HCT116 (cell line): ENCODE measurements around the gene CHRNA9. TPM values are rescaled to one million over a fixed set of nuclear protein-coding genes. Genes with fewer than 3 reads are reported as not detected.
A peak's percentile ranks its signal among the peaks of the same experiment; 100 is the strongest.

Source experiments
- ATAC-seq: fragments of 200-7000 bp; cut with Tn5 transposase; 2 replicates; pipeline ENCODE4 v1.9.1; 2020; ENCODE audit warnings: mild to moderate bottlenecking, moderate library complexity
- BruUV-seq: library from RNA; stranded (reverse); fragments of 400-500 nt; replicated peaks from 2 replicates; lab custom pipeline; 2021; lab: Mats Ljungman, UMichigan
- CTCF ChIA-PET: fragments of 300-600 bp; sonication (Branson Sonifier 250); formaldehyde crosslinking; loops from one replicate; lab custom pipeline; 2021; ENCODE audit warnings: antibody characterized with exemption; lab: Charles Lee
- POLR2A ChIA-PET: fragments of 300-600, 350-600 bp; sonication (Branson Sonifier 250); formaldehyde crosslinking; loops from one replicate; lab custom pipeline; 2021; ENCODE audit warnings: antibody characterized with exemption; lab: Charles Lee
- RAD21 ChIA-PET, 2 experiments: fragments of 300-600 bp; sonication (Branson Sonifier 250); formaldehyde crosslinking; loops; one replicate each; lab custom pipeline; 2023; ENCODE audit warnings: low total read pairs in 2 of 2; ENCODE audit not compliant: uncharacterized antibody in 2 of 2, unreplicated experiment in 2 of 2, low non-redundant PET in 1 of 2; lab: Charles Lee
- DNase-seq: peaks from one replicate; pipeline ENCODE4 v3.0.0-alpha.2; 2010; ENCODE audit warnings: low read depth, low spot score
- H2AFZ ChIP-seq: fragments of 200-600 bp; shearing (Covaris generic), sonication (generic); 2 replicates; pipeline ENCODE4 v1.6.1; 2017; ENCODE audit warnings: low read depth, mixed run types, mixed read lengths, antibody characterized with exemption, low read length; ENCODE audit not compliant: poor library complexity, severe bottlenecking
- H3K27ac ChIP-seq: 2 replicates; pipeline ENCODE4 v1.5.1; 2012; ENCODE audit warnings: low read depth, low read length
- H3K27me3 ChIP-seq: fragments of 200-600 bp; sonication (generic); 2 replicates; pipeline ENCODE4 v1.6.1; 2016; ENCODE audit warnings: mixed run types, low read length, mixed read lengths; ENCODE audit not compliant: insufficient read depth
- H3K36me3 ChIP-seq, 2 experiments: fragments of 200-500 bp in 1 of 2; fragments of 200-600 bp in 1 of 2; sonication (Bioruptor generic) in 1 of 2; sonication (generic) in 1 of 2; 2 replicates each; pipeline versions ENCODE4 v1.5.1 to v1.6.1; 2014 to 2016; ENCODE audit warnings: low read length in 2 of 2, inconsistent platforms in 1 of 2, mixed read lengths in 1 of 2, mixed run types in 1 of 2; ENCODE audit not compliant: insufficient read depth in 2 of 2, control insufficient read depth in 1 of 2
- H3K4me1 ChIP-seq, 2 experiments: fragments of 200-600 bp in 1 of 2; sonication (generic) in 1 of 2; 2 replicates each; pipeline versions ENCODE4 v1.5.1 to v1.6.1; 2012 to 2017; ENCODE audit warnings: low read length in 2 of 2, inconsistent platforms in 1 of 2, mild to moderate bottlenecking in 1 of 2, mixed read lengths in 1 of 2, mixed run types in 1 of 2, moderate library complexity in 1 of 2; ENCODE audit not compliant: insufficient read depth in 2 of 2, control insufficient read depth in 1 of 2
- H3K4me2 ChIP-seq: fragments of 200-600 bp; sonication (generic); 2 replicates; pipeline ENCODE4 v1.6.1; 2017; ENCODE audit warnings: mixed run types, low read length, mixed read lengths
- H3K4me3 ChIP-seq, 2 experiments: fragments of 200-600 bp in 1 of 2; sonication (generic) in 1 of 2; replicated peaks in 1 of 2; 2 replicates each; pipeline ENCODE4 v1.5.1; 2011 to 2016; ENCODE audit warnings: low read length in 2 of 2, control low read depth in 1 of 2, low read depth in 1 of 2, mild to moderate bottlenecking in 1 of 2, mixed read lengths in 1 of 2, mixed run types in 1 of 2
- H3K79me2 ChIP-seq: fragments of 200-600 bp; sonication (generic); 2 replicates; pipeline ENCODE4 v1.6.1; 2017; ENCODE audit warnings: mild to moderate bottlenecking, mixed run types, low read length, moderate library complexity, mixed read lengths; ENCODE audit not compliant: insufficient read depth
- H3K9ac ChIP-seq: fragments of 200-600 bp; sonication (generic); 2 replicates; pipeline ENCODE4 v1.6.1; 2016; ENCODE audit warnings: low read length, mixed read lengths
- H3K9me2 ChIP-seq: fragments of 200-600 bp; sonication (generic), shearing (Covaris generic); 2 replicates; pipeline ENCODE4 v1.6.1; 2017; ENCODE audit warnings: mixed run types, mild to moderate bottlenecking, moderate library complexity; ENCODE audit not compliant: insufficient read depth
- H3K9me3 ChIP-seq, 2 experiments: fragments of 200-500 bp in 1 of 2; fragments of 200-600 bp in 1 of 2; sonication (Bioruptor generic) in 1 of 2; sonication (generic) in 1 of 2; 2 replicates each; pipeline ENCODE4 v1.6.1; 2014 to 2017; ENCODE audit warnings: low read length in 2 of 2, mixed read lengths in 2 of 2, inconsistent platforms in 1 of 2, low read depth in 1 of 2, mild to moderate bottlenecking in 1 of 2, mixed run types in 1 of 2, moderate library complexity in 1 of 2; ENCODE audit not compliant: control insufficient read depth in 1 of 2, insufficient read depth in 1 of 2
- H4K20me1 ChIP-seq: fragments of 200-600 bp; sonication (generic), shearing (Covaris generic); 2 replicates; pipeline ENCODE4 v1.6.1; 2017; ENCODE audit warnings: mixed run types, mild to moderate bottlenecking, moderate library complexity; ENCODE audit not compliant: insufficient read depth
- ATF3 ChIP-seq: IDR thresholded peaks from 2 replicates; pipeline ENCODE4 v1.6.1; 2012
- CBX3 ChIP-seq: IDR thresholded peaks from 2 replicates; pipeline ENCODE4 v1.6.1; 2012; ENCODE audit warnings: low read depth
- CEBPB ChIP-seq: IDR thresholded peaks from 2 replicates; pipeline ENCODE4 v1.6.1; 2012; ENCODE audit warnings: low read depth
- EGR1 ChIP-seq: IDR thresholded peaks from 2 replicates; pipeline ENCODE4 v1.6.1; 2012; ENCODE audit warnings: low read depth
- ELF1 ChIP-seq: IDR thresholded peaks from 2 replicates; pipeline ENCODE4 v1.6.1; 2012; ENCODE audit warnings: low read depth, borderline replicate concordance
- EZH2phosphoT487 ChIP-seq: fragments of 200-600 bp; IDR thresholded peaks from 2 replicates; pipeline ENCODE4 v1.6.1; 2018; ENCODE audit warnings: antibody characterized with exemption, borderline replicate concordance
- JUND ChIP-seq: IDR thresholded peaks from 2 replicates; pipeline ENCODE4 v1.6.1; 2012
- POLR2A ChIP-seq: IDR thresholded peaks from 2 replicates; pipeline ENCODE4 v1.7.0; 2011; ENCODE audit warnings: borderline replicate concordance; ENCODE audit not compliant: insufficient read depth, insufficient read length; ENCODE audit errors: extremely low read depth
- POLR2AphosphoS5 ChIP-seq: IDR thresholded peaks from 2 replicates; pipeline ENCODE4 v1.6.1; 2011; ENCODE audit warnings: mild to moderate bottlenecking, low read depth, low read length, moderate library complexity
- RAD21 ChIP-seq: IDR thresholded peaks from 2 replicates; pipeline ENCODE4 v1.6.1; 2012; ENCODE audit warnings: low read depth, mild to moderate bottlenecking
- SP1 ChIP-seq: IDR thresholded peaks from 2 replicates; pipeline ENCODE4 v1.6.1; 2012; ENCODE audit warnings: low read depth
- SRF ChIP-seq: IDR thresholded peaks from 2 replicates; pipeline ENCODE4 v1.6.1; 2012; ENCODE audit warnings: low read depth
- TCF7L2 ChIP-seq: IDR thresholded peaks from 2 replicates; pipeline ENCODE4 v1.7.0; 2011; ENCODE audit warnings: borderline replicate concordance, inconsistent platforms; ENCODE audit not compliant: insufficient read depth, insufficient read length; ENCODE audit errors: extremely low read depth
- YY1 ChIP-seq: IDR thresholded peaks from 2 replicates; pipeline ENCODE4 v1.6.1; 2011; ENCODE audit warnings: low read length, low read depth, moderate library complexity, mild to moderate bottlenecking; ENCODE audit not compliant: insufficient replicate concordance; ENCODE audit errors: extremely low read depth
- ZBTB33 ChIP-seq: IDR thresholded peaks from 2 replicates; pipeline ENCODE4 v1.6.1; 2011; ENCODE audit warnings: mild to moderate bottlenecking, low read length, moderate library complexity; ENCODE audit not compliant: insufficient replicate concordance; ENCODE audit errors: extremely low read depth
- ZNF274 ChIP-seq: fragments of 200-500 bp; sonication (Bioruptor generic); IDR thresholded peaks from 2 replicates; pipeline ENCODE4 v1.6.1; 2014; ENCODE audit warnings: mild to moderate bottlenecking, low read depth, low read length, inconsistent platforms
- intact Hi-C: fragments of 100-400 bp; cut with micrococcal nuclease; formaldehyde crosslinking; loops from 2 replicates; pipeline ENCODE4 v1.10.0; 2022
- total RNA-seq: library from RNA; stranded (reverse); gene quantifications from one replicate; pipeline ENCODE4 v1.2.1, GENCODE V29; 2021; ENCODE audit not compliant: unreplicated experiment
- TF ChIP-seq, protein P1 (sequence below), 3 experiments: fragments of 200-600 bp in 1 of 3; sonication (generic) in 1 of 3; IDR thresholded peaks in 2 of 3; conservative IDR thresholded peaks in 1 of 3; 2 replicates each; pipeline ENCODE4 v1.5.1; 2012 to 2017; ENCODE audit warnings: low read depth in 2 of 3, low read length in 2 of 3, antibody characterized with exemption in 1 of 3, borderline replicate concordance in 1 of 3, control low read depth in 1 of 3, mild to moderate bottlenecking in 1 of 3, mixed read lengths in 1 of 3, mixed run types in 1 of 3, moderate library complexity in 1 of 3; ENCODE audit not compliant: insufficient read depth in 1 of 3

CHRNA9 gene
- total RNA-seq, 1 experiment from 2014 or later, result not detected

DNA sequence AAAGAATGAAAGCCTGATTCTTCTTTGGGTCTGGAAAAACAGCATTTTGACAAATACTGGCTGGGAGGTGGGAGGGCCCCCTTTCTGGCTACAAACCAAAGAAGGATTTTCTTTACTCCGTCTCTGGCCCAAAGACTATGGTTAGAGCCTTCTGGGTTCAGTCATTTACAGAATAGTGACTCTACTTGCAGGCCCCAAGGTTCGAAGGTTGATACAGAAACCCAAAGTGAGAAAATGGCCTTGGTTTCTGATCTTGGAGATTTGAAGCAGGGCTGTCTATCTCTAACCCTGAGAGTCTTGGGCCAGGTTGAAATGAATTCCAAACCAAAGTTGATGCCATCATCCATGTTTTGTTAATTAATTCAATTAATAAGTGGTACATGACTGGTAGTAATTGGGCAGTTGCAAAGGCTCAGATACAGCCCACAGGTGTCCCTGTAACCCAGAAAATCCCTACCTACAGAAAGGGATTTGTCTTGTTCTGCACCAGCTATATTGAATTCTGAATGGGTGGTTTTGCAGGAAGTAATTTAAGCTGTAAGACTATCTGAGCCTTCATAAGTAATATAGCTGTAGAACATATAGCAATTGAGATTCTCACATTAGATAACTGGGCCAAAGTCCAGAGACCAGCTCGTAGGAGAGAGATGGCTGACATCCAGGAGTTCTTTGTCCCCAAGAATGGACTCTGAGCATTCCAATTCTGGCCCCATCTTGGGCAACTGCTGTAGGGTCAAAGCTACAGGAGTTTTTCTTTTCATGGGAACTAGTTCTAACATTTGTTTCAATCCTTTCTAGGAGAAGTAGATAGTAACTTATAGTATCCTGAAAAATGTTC lies 34.5 kb downstream of the CHRNA9 start:
- H3K9me2 ChIP-seq, result no peaks in the 10 kb centered on the region
- ATAC-seq (no peak), DNase-seq (no peak)
- H3K27ac ChIP-seq, result no peak overlapping the region
- H3K9me3 ChIP-seq, result no peaks in the 10 kb centered on the region
- H3K27me3 ChIP-seq, result no peaks in the 10 kb centered on the region
- H3K9ac ChIP-seq, result no peak overlapping the region
- H4K20me1 ChIP-seq, result no peaks in the 10 kb centered on the region
- H3K79me2 ChIP-seq, result no peaks in the 10 kb centered on the region
- ChIA-PET POLR2A (no interaction called here), RAD21 (interaction anchor here in 1 of 2 experiments (0.6 kb wide), 1 partner anchor 157 kb away, joined by 6 read pairs; no protein-coding TSS in a partner anchor), CTCF (interaction anchor here (1.0 kb wide), 1 partner anchor 9 kb away, joined by 3 read pairs; no protein-coding TSS in a partner anchor)
- intact Hi-C loops, result no loop called here
- TF ChIP-seq SP1 (no peak), ZBTB33 (no peak), POLR2AphosphoS5 (no peak), JUND (no peak), CBX3 (no peak), EGR1 (no peak), ELF1 (no peak), ATF3 (no peak), RAD21 (peak; percentile 35; the same call in 1 of the 2 replicates), EZH2phosphoT487 (no peak), SRF (no peak), YY1 (no peak), POLR2A (no peak), TCF7L2 (no peak), ZNF274 (no peak), CEBPB (no peak)
- TF ChIP-seq, protein P1, sequence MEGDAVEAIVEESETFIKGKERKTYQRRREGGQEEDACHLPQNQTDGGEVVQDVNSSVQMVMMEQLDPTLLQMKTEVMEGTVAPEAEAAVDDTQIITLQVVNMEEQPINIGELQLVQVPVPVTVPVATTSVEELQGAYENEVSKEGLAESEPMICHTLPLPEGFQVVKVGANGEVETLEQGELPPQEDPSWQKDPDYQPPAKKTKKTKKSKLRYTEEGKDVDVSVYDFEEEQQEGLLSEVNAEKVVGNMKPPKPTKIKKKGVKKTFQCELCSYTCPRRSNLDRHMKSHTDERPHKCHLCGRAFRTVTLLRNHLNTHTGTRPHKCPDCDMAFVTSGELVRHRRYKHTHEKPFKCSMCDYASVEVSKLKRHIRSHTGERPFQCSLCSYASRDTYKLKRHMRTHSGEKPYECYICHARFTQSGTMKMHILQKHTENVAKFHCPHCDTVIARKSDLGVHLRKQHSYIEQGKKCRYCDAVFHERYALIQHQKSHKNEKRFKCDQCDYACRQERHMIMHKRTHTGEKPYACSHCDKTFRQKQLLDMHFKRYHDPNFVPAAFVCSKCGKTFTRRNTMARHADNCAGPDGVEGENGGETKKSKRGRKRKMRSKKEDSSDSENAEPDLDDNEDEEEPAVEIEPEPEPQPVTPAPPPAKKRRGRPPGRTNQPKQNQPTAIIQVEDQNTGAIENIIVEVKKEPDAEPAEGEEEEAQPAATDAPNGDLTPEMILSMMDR (IDR thresholded peaks at IDR 0.05 in 2 of 3, conservative IDR thresholded peaks at IDR 0.05 in 1 of 3; ENCODE audit: borderline replicate concordance in 1 of 3, insufficient read depth in 1 of 3, low read depth in 2 of 3, low read length in 2 of 3), result peak in 1 of 3 experiments; percentile 7; a peak in 1 of 6 replicates
- H3K36me3 ChIP-seq, result no peaks in the 10 kb centered on the region
- no peak overlapping the region for H2AFZ ChIP-seq
- H3K4me2 ChIP-seq, result no peak overlapping the region
- BruUV-seq, result no TSS peak
- no peaks in the 10 kb centered on the region for H3K4me1 ChIP-seq
- no peak overlapping the region for H3K4me3 ChIP-seq
